Right hindlimb (tissue), 1 donor: ENCODE data around the gene KCNMA1.

ENCODE experiments used
- DNase-seq: peaks from one replicate; pipeline ENCODE4 v3.0.0-alpha.2; 2018

The KCNMA1 gene

DNA sequence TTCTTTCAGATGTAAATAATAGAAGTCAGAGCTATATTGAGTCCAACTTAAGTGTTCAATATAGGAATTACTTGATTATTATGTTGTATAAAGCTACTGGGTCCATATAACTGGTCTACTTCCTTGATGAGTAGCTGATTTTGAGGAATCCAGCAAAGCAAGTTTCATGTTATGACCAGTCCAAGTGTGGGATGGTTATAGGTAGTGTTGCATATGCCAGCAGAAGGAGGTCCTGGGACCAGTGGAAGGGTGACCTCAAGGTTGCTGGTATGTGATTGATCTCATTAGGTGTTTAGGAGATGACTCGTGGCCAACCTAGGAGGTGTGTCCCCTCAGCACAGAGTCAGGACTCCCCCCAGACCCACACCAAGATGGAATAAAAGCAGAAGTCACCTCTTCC is 551.5 kb downstream of the KCNMA1 start:
- no peak for DNase-seq

DNA sequence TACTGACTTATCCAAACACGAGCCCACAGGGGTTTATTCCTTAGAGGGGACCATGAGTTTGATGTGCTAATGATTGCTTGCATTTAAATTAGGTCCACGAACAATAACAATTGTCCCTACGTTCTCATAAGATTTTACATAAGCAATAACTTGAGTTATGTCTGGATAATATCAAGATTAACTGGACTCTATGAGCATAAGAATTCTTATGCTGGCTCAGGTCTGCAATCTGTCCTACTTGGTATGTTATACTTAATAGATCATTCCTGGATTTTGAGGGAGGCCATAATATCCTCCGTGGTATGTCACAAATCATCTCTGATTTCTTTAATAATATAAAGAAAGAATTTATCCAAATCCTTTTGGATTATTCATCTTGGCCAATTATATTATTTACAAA is 552.3 kb downstream of the KCNMA1 start:
- no peak for DNase-seq

GRCh38 chr10:77084431-77085144 is 553.0 kb downstream of the KCNMA1 start:
- DNase-seq, result peak; percentile 53

DNA sequence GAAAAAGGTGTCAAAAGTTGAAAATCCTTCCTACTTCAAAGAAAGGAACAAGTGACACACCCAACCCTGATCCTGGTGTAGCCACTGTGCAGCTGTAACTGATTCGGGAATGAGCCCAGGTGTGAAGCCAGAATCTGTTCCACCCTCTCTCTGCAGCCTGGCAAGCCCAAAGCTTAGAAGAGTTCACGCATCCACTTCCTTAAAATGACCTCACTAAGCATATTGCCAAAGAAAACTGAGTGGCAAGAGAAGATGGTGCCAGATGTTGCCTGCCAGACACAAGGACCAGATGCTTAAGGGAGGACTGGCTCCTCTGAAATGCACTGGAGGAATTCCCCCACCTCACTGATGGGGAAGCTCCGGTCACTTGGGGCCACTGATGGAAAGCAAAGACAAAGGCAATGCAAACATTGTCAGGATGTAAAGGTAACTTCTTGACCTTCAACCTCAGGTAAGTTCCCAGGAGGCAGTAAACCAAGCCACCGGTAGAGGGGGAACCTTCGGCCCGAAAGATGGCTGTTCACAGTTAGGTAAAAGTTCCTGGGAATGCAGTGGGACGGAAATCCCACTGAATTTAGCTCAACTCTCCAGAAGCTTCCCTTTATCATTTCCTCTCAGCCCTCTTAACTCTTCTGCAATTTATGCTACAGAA is 554.9 kb downstream of the KCNMA1 start:
- DNase-seq, result no peak

- no peak for DNase-seq
Observed at GRCh38 chr10:77081481-77081891, 556.1 kb downstream of the KCNMA1 start.

GRCh38 chr10:77080361-77081027 is 557.1 kb downstream of the KCNMA1 start:
- no peak for DNase-seq

- DNase-seq, result no peak
Observed at GRCh38 chr10:77079592-77080300, 557.9 kb downstream of the KCNMA1 start.

- no peak for DNase-seq
Observed at GRCh38 chr10:77077316-77077945, 560.2 kb downstream of the KCNMA1 start.

DNA sequence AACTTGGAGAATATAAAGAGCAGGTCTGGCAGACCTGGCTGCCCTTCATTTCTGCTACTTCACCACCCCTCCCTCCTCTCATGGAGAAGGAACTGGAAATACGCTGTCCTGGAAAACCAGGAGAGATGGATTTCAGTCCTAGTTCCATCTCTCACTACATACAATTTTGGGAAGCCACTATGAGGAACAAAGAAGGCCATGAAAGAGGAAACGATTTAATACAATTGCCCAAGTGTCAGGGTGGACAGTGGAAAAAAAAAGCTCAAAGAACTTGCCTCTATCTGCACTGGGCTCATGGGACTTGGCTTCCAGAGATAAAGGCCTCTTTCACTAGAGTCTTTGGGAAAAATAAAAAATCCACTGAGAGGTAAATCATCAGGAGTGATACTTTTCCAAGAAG is 561.7 kb downstream of the KCNMA1 start:
- DNase-seq, result no peak

GRCh38 chr10:77074104-77074624 is 563.4 kb downstream of the KCNMA1 start:
- no peak for DNase-seq

DNA sequence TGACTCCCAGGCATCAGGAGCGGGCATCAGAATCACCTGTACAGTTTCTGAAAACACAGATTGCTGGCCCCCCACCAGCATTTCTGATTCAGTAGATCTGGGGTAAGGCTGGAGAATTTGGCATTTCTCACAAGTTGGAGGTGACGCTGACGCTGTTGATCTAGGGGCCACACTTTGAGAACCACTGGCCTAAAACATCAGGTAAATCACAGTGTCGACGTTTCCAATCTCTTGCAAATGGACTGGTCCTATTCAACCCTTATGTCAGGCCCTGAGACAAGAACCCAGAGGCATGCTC is 564.0 kb downstream of the KCNMA1 start:
- no peak for DNase-seq

DNA sequence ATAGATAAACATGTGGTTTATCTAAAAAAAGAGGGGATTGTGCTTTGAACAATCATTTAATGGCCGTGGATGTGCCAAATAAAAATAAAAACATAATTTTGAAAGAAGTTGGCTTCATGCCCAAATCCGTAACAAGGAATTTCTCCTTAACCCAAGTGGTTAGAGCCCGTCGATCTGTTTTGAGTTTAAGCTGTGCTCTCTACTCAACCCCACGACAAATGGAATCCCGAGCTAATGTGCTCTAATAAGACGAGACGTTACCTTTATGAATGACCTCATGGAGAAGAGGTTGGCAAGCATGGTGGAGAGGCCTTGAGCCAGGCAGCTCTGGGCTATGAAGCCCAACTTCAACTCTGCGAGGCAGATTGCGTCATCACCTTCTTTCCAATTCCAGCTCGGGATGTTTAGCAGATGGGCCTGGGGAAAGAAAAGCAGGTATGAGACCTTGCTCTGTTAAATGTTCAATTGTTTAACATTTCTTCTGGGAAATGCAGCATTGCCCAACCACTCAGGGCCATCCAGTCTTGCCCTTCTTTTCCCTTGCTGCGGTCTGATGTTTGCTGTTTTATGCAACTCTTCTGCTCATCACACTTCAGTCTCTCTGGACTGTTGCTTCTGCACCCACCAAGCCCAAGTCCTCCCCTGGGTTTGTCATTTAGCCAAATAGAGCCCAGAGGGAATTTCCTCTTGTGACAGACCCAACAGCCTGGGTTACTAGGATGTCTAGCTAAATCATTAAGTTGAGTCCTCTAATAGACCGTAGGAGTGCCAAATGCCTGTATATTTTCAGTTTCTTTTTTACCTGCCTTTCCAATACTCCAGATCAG is 564.6 kb downstream of the KCNMA1 start:
- peak; percentile 62 for DNase-seq

DNA sequence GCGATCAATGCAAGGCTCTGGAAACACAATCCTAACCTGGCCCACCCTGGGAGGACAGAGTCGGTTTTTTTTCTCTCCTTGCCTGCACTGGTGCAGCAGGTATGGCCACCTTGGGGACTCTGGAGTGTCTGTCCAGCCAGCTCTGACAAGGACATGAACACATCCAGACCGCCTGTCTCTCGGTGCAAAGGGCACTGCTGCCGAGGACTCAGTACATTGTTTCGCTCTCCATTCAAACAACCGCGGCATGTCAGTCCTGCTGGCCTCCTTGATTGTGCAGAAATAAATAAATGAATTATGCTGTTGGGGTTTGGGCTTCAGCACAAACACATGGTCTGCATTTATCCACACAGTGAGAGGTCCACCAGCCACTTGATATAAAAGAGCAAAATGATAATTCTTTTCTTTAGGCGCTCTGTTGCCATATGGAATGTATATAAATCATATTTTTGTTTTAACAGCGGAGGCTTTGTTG is 565.2 kb downstream of the KCNMA1 start:
- peak; percentile 24 for DNase-seq

- no peak for DNase-seq
Observed at GRCh38 chr10:77071956-77072355, 565.7 kb downstream of the KCNMA1 start.

GRCh38 chr10:77071001-77071511 is 566.6 kb downstream of the KCNMA1 start:
- peak; percentile 89 for DNase-seq

GRCh38 chr10:77070346-77070745 is 567.3 kb downstream of the KCNMA1 start:
- peak; percentile 31 for DNase-seq

DNA sequence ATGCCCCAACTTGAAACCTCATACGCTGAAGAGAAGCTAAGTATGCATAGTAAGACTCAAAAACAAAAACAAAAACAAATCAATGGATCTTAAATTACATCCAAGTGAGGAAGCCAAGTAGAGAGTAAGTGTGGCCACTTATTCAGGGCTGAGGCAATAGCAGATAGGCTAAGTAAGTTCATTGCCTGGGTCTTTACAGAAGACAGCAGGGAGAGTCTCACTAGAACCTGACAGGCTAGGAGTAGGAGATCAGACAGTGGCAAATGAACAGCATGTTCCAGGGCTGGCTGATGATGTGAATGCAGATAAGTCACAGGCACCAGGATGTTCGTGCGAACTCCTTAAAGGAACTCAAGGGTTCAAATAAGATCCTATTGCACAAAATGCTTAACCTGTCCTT is 568.6 kb downstream of the KCNMA1 start:
- no peak for DNase-seq

GRCh38 chr10:77068272-77068671 is 569.3 kb downstream of the KCNMA1 start:
- DNase-seq, result no peak

GRCh38 chr10:77062381-77062780 is 575.2 kb downstream of the KCNMA1 start:
- DNase-seq, result no peak

- no peak for DNase-seq
Observed at GRCh38 chr10:77060913-77061312, 576.7 kb downstream of the KCNMA1 start.

DNA sequence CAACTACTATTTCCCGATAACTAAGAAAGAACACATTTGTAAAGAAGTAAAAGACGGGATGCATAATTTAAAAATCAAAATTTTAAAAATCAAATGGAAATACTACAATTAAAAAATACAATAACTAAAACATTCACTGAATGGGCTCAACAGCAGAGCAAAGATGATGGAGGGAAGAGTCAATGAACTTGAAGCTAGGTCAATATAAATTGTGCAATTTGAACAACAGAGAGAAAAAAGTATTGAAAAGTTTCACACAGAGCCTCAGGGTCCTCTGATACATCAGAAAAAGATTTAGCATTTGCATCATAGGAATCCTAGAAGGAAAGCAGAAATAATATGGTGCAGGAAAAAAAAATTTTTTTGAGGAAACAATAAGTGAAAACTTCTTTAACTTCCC is 581.0 kb downstream of the KCNMA1 start:
- no peak for DNase-seq

DNA sequence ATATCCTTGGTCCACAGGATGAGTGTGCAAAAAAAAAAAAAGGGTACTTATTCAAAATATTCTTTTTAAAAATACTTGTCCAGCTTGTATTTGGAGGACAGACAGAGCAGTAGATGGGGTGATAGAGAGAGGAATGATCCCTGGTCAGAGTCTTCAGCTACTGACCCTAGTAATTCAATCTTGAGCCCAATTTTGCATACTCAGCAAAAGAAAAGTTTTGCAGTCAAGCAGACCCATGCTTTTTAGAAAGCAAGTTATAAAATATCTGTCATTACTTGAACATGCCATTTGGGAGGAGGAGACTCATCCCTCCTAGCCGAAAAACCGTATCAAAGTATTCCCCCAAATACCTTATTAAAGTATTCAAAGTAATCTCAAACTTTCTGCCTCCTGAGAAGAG is 585.0 kb downstream of the KCNMA1 start:
- DNase-seq, result no peak
